Measurements from ENCODE around the gene TGFBR2.

GRCh38 chr3:30633718-30634117 is 27.3 kb downstream of the TGFBR2 start:
- no peak for TF ChIP-seq POLR2A (IDR thresholded peaks at IDR 0.05)
- no peak for TF ChIP-seq CTCF (IDR thresholded peaks at IDR 0.05)
